Parathyroid adenoma (tissue), 2 donors: Measurements from ENCODE around the gene MNT.

Experiments
- H2AFZ ChIP-seq: fragments of 300-600 bp; sonication (generic); one replicate; pipeline ENCODE4 v1.7.0; 2017; ENCODE audit warnings: antibody characterized with exemption, mild to moderate bottlenecking
- H3K27ac ChIP-seq: fragments of 300-600 bp; sonication (generic); one replicate; pipeline ENCODE4 v1.7.0; 2017
- H3K27me3 ChIP-seq: fragments of 300-600 bp; sonication (generic); one replicate; pipeline ENCODE4 v1.7.0; 2017; ENCODE audit warnings: low read length; ENCODE audit not compliant: control insufficient read depth, insufficient read depth
- H3K36me3 ChIP-seq: fragments of 300-600 bp; sonication (generic); one replicate; pipeline ENCODE4 v1.7.0; 2017; ENCODE audit warnings: low read length; ENCODE audit not compliant: control insufficient read depth, insufficient read depth
- H3K4me1 ChIP-seq: fragments of 300-600 bp; sonication (generic); one replicate; pipeline ENCODE4 v1.7.0; 2017; ENCODE audit warnings: control low read depth
- H3K4me2 ChIP-seq: fragments of 300-600 bp; sonication (generic); one replicate; pipeline ENCODE4 v1.7.0; 2017; ENCODE audit warnings: low read length
- H3K4me3 ChIP-seq: fragments of 300-600 bp; sonication (generic); one replicate; pipeline ENCODE4 v1.7.0; 2017; ENCODE audit warnings: low read depth, low read length
- H3K79me2 ChIP-seq: fragments of 300-600 bp; sonication (generic); one replicate; pipeline ENCODE4 v1.7.0; 2017; ENCODE audit warnings: control low read depth
- H3K9ac ChIP-seq: fragments of 300-600 bp; sonication (generic); one replicate; pipeline ENCODE4 v1.7.0; 2017; ENCODE audit warnings: mild to moderate bottlenecking
- H3K9me3 ChIP-seq: fragments of 300-600 bp; sonication (generic); one replicate; pipeline ENCODE4 v1.7.0; 2017; ENCODE audit warnings: low read length; ENCODE audit not compliant: control insufficient read depth
- CTCF ChIP-seq: fragments of 300-600 bp; sonication (generic); IDR thresholded peaks from one replicate; pipeline ENCODE4 v1.7.0; 2017; ENCODE audit warnings: antibody characterized with exemption, mild to moderate bottlenecking
- donor health status: primary hyperparathyroidism.

MNT gene

GRCh38 chr17:2361010-2361760, 39.7 kb downstream of the MNT start:
- Histone ChIP-seq H3K27me3 (no peaks in the 10 kb centered on the region), H3K79me2 (peaks cover 17% of the 10 kb centered on the region), H3K36me3 (no peaks in the 10 kb centered on the region), H3K4me2 (no peak overlapping the region), H3K4me1 (no peaks in the 10 kb centered on the region), H2AFZ (no peak overlapping the region), H3K9ac (no peak overlapping the region), H3K9me3 (no peaks in the 10 kb centered on the region), H3K4me3 (no peak overlapping the region), H3K27ac (no peak overlapping the region)
- no peak for TF ChIP-seq CTCF

DNA sequence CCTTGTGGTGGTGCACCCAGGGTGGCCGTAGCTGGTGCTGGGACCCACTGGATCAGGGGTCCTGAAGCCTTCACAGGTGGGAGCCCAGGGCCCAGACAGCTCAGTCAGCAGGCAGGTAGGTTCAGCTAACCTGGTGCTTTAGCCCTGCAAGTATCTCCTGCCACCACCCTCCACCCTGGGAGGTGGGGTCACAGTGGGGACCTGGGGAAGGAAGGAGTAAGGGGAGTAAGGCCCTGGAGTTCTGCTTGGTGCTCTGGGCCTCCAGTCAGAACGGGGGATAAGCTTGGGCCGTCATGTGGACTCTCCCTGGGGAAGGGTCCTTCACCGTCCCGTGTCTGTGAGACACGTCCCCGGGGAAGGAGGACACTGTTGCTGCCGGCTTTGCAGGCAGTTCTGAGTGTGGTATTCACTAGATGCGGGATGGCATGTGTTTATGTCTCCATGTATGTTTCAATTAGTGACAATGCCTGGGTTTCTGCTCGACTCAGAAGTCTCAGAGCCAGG, 42.9 kb downstream of the MNT start:
- H3K27me3 ChIP-seq, result no peaks in the 10 kb centered on the region
- no peak for TF ChIP-seq CTCF
- H3K9me3 ChIP-seq, result no peaks in the 10 kb centered on the region
- H3K4me1 ChIP-seq, result no peaks in the 10 kb centered on the region
- H3K27ac ChIP-seq, result no peak overlapping the region
- H3K9ac ChIP-seq, result no peak overlapping the region
- no peaks in the 10 kb centered on the region for H3K36me3 ChIP-seq
- H3K79me2 ChIP-seq, result peaks cover 17% of the 10 kb centered on the region
- no peak overlapping the region for H3K4me3 ChIP-seq
- H3K4me2 ChIP-seq, result no peak overlapping the region
- no peak overlapping the region for H2AFZ ChIP-seq

- Histone ChIP-seq H3K27me3 (no peaks in the 10 kb centered on the region), H3K4me2 (no peak overlapping the region), H3K9ac (no peak overlapping the region)
Observed at GRCh38 chr17:2357237-2357636, 43.6 kb downstream of the MNT start.

DNA sequence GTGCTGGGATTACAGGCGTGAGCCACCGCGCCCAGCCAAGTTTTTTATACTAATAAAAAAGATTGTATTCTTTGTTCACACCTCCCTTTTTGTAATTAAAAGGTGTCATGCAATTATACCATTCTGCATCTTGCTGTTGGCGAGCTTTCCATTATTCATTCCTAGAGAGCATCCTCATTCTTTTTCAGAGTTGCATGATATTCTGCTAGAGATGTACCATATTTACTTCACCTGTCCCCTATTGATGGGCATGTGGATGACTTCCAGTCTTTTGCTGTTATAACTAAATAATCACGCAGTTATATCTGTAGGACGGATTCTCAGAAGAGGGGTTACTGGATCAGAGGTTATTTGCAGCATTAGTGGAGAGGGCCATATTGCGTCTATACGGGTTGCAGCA, 46.5 kb downstream of the MNT start:
- Histone ChIP-seq H3K4me3 (no peak overlapping the region), H3K79me2 (peaks cover 27% of the 10 kb centered on the region), H3K4me2 (no peak overlapping the region), H3K9me3 (no peaks in the 10 kb centered on the region), H3K36me3 (no peaks in the 10 kb centered on the region), H2AFZ (no peak overlapping the region), H3K27ac (no peak overlapping the region), H3K9ac (no peak overlapping the region), H3K27me3 (no peaks in the 10 kb centered on the region), H3K4me1 (no peaks in the 10 kb centered on the region)
- TF ChIP-seq CTCF, result no peak

More at GRCh38 chr17:2357237-2357636, 43.6 kb downstream of the MNT start:
- no peak for TF ChIP-seq CTCF
- Histone ChIP-seq H3K27ac (no peak overlapping the region), H3K9me3 (no peaks in the 10 kb centered on the region), H3K4me1 (no peaks in the 10 kb centered on the region), H2AFZ (no peak overlapping the region), H3K4me3 (no peak overlapping the region), H3K36me3 (no peaks in the 10 kb centered on the region), H3K79me2 (peaks cover 17% of the 10 kb centered on the region)

GRCh38 chr17:2351269-2351668, 49.6 kb downstream of the MNT start:
- Histone ChIP-seq H3K9ac (no peak overlapping the region), H3K36me3 (no peaks in the 10 kb centered on the region), H3K4me2 (no peak overlapping the region), H3K4me3 (no peak overlapping the region), H3K79me2 (peaks cover 10% of the 10 kb centered on the region), H2AFZ (no peak overlapping the region), H3K9me3 (no peaks in the 10 kb centered on the region), H3K27ac (no peak overlapping the region), H3K27me3 (no peaks in the 10 kb centered on the region), H3K4me1 (peaks cover 7% of the 10 kb centered on the region)
- no peak for TF ChIP-seq CTCF
